C4-2B (cell line): ENCODE measurements around the gene PCDHA13.

Experiments
- ZFX ChIP-seq: fragments of 450-650 bp; IDR thresholded peaks from 2 replicates; pipeline ENCODE4 v1.6.1; 2017
- TF ChIP-seq, protein P1 (sequence below): fragments of 450-650 bp; conservative IDR thresholded peaks from 2 replicates; pipeline ENCODE4 v1.5.1; 2017; ENCODE audit warnings: mild to moderate bottlenecking

DNA sequence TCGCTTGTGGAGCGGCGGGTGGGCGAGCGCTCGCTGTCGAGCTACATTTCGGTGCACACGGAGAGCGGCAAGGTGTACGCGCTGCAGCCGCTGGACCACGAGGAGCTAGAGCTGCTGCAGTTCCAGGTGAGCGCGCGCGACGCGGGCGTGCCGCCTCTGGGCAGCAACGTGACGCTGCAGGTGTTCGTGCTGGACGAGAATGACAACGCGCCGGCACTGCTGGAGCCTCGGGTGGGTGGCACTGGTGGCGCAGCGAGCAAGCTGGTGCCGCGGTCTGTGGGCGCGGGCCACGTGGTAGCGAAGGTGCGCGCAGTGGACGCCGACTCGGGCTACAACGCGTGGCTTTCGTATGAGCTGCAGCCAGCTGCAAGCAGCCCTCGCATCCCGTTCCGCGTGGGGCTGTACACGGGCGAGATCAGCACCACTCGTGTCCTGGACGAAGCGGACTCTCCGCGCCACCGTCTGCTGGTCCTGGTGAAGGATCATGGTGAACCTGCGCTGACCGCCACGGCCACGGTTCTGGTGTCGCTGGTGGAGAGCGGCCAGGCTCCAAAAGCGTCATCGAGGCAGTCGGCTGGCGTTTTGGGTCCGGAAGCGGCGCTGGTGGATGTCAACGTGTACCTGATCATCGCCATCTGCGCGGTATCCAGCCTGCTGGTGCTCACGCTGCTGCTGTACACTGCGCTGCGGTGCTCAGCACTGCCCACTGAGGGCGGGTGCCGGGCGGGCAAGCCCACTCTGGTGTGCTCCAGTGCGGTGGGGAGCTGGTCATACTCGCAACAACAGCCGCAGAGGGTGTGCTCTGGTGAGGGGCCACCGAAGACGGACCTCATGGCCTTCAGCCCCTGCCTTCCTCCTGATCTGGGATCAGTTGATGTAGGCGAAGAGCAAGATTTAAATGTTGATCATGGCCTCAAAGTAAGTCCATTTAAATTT is 38.9 kb upstream of the PCDHA13 start:
- TF ChIP-seq, protein P1, sequence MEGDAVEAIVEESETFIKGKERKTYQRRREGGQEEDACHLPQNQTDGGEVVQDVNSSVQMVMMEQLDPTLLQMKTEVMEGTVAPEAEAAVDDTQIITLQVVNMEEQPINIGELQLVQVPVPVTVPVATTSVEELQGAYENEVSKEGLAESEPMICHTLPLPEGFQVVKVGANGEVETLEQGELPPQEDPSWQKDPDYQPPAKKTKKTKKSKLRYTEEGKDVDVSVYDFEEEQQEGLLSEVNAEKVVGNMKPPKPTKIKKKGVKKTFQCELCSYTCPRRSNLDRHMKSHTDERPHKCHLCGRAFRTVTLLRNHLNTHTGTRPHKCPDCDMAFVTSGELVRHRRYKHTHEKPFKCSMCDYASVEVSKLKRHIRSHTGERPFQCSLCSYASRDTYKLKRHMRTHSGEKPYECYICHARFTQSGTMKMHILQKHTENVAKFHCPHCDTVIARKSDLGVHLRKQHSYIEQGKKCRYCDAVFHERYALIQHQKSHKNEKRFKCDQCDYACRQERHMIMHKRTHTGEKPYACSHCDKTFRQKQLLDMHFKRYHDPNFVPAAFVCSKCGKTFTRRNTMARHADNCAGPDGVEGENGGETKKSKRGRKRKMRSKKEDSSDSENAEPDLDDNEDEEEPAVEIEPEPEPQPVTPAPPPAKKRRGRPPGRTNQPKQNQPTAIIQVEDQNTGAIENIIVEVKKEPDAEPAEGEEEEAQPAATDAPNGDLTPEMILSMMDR, result no peak
- no peak for TF ChIP-seq ZFX
